H1 (cell line): ENCODE results near the gene BEAN1. TPM values are rescaled to one million over a fixed set of nuclear protein-coding genes. Genes with fewer than 3 reads are reported as not detected.

ENCODE experiments used
- BCL11A ChIP-seq, 2 experiments: IDR thresholded peaks; one replicate each; pipeline ENCODE4 v1.6.1; 2011; ENCODE audit warnings: low read depth in 2 of 2, low read length in 2 of 2, mild to moderate bottlenecking in 2 of 2
- CEBPB ChIP-seq: IDR thresholded peaks from 2 replicates; pipeline ENCODE4 v1.6.1; 2012; ENCODE audit warnings: low read depth, low read length
- EGR1 ChIP-seq: IDR thresholded peaks from 2 replicates; pipeline ENCODE4 v1.6.1; 2011; ENCODE audit warnings: low read depth, low read length, borderline replicate concordance
- GTF2F1 ChIP-seq: IDR thresholded peaks from 2 replicates; pipeline ENCODE4 v1.6.1; 2012; ENCODE audit warnings: low read depth, low read length, improper control_type of control experiment, borderline replicate concordance
- HDAC2 ChIP-seq, 2 experiments: fragments of 300-600 bp in 1 of 2; sonication (generic) in 1 of 2; IDR thresholded peaks; 2 replicates each; pipeline ENCODE4 v1.6.1; 2011 to 2012; ENCODE audit warnings: low read depth in 2 of 2, low read length in 2 of 2, mild to moderate bottlenecking in 2 of 2, moderate library complexity in 2 of 2, borderline replicate concordance in 1 of 2, inconsistent platforms in 1 of 2
- KDM5A ChIP-seq: fragments of 200-600 bp; IDR thresholded peaks from 2 replicates; pipeline ENCODE4 v1.7.1; 2012; ENCODE audit warnings: mild to moderate bottlenecking, low read length, inconsistent platforms, mixed read lengths
- PHF8 ChIP-seq: fragments of 200-600 bp; sonication (generic); conservative IDR thresholded peaks from 2 replicates; pipeline ENCODE4 v1.7.1; 2012; ENCODE audit warnings: low read depth, mild to moderate bottlenecking, inconsistent platforms, low read length, moderate library complexity
- RXRA ChIP-seq: IDR thresholded peaks from 2 replicates; pipeline ENCODE4 v1.6.1; 2011; ENCODE audit warnings: low read depth, mild to moderate bottlenecking, low read length, moderate library complexity; ENCODE audit not compliant: insufficient read depth
- SP4 ChIP-seq: IDR thresholded peaks from 2 replicates; pipeline ENCODE4 v1.6.1; 2012; ENCODE audit warnings: low read length, inconsistent platforms
- polyA plus RNA-seq, 7 experiments: library from polyadenylated mRNA; depleted of rRNA in 3 of 7; stranded (reverse) in 5 of 7; unstranded in 2 of 7; fragments of >200 nt in 5 of 7; fragments of 200-250 nt in 2 of 7; gene quantifications; 1 replicate in 5 of 7; 2 replicates in 1 of 7; 4 replicates in 1 of 7; pipeline versions ENCODE4 v1.2.1 to v1.2.3, GENCODE V29; 2011 to 2013; ENCODE audit warnings: missing spikeins in 2 of 7, mixed read lengths in 2 of 7
- total RNA-seq: library from RNA; stranded (reverse); fragmentation: NEBNext Ultra II Directional; extraction: Animal tissue kit (Norgen Biotek cat#: 25700); gene quantifications from 2 replicates; pipeline ENCODE4 v1.2.1, GENCODE V29; 2021
- TF ChIP-seq, protein P1 (sequence below): fragments of 300-600 bp; sonication (generic); IDR thresholded peaks from 2 replicates; pipeline ENCODE4 v1.7.1; 2012; ENCODE audit warnings: low read length, moderate library complexity, mild to moderate bottlenecking, inconsistent platforms; ENCODE audit not compliant: insufficient replicate concordance
- TF ChIP-seq, protein P2 (sequence below): IDR thresholded peaks from 2 replicates; pipeline ENCODE4 v1.6.1; 2012; ENCODE audit warnings: inconsistent platforms

Gene BEAN1
- total and polyA plus RNA-seq, 2 of the 8 experiments (the other 6 are each of a cell fraction or from before 2014, with no cell fraction given) = 0.08 TPM; not detected in 1

DNA sequence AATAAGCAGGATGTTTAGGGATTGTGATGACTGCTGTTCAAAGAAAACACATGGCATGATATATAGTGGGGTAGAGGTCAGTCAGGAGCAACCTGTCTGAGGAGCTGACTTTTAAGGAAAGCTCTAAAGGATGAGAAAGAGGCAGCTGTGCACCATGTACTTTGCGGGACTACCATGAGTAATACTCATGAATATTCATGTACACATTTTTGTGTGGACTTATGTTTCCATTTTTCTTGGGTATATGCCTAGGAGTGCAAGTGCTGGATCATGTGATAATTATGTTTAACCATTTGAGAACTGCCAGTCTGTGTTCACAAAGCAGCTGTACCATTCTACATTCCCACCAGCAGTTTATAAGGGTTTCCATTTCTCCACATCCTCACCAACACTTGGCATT lies 35.8 kb downstream of the BEAN1 start (continued):
- TF ChIP-seq, protein P1, sequence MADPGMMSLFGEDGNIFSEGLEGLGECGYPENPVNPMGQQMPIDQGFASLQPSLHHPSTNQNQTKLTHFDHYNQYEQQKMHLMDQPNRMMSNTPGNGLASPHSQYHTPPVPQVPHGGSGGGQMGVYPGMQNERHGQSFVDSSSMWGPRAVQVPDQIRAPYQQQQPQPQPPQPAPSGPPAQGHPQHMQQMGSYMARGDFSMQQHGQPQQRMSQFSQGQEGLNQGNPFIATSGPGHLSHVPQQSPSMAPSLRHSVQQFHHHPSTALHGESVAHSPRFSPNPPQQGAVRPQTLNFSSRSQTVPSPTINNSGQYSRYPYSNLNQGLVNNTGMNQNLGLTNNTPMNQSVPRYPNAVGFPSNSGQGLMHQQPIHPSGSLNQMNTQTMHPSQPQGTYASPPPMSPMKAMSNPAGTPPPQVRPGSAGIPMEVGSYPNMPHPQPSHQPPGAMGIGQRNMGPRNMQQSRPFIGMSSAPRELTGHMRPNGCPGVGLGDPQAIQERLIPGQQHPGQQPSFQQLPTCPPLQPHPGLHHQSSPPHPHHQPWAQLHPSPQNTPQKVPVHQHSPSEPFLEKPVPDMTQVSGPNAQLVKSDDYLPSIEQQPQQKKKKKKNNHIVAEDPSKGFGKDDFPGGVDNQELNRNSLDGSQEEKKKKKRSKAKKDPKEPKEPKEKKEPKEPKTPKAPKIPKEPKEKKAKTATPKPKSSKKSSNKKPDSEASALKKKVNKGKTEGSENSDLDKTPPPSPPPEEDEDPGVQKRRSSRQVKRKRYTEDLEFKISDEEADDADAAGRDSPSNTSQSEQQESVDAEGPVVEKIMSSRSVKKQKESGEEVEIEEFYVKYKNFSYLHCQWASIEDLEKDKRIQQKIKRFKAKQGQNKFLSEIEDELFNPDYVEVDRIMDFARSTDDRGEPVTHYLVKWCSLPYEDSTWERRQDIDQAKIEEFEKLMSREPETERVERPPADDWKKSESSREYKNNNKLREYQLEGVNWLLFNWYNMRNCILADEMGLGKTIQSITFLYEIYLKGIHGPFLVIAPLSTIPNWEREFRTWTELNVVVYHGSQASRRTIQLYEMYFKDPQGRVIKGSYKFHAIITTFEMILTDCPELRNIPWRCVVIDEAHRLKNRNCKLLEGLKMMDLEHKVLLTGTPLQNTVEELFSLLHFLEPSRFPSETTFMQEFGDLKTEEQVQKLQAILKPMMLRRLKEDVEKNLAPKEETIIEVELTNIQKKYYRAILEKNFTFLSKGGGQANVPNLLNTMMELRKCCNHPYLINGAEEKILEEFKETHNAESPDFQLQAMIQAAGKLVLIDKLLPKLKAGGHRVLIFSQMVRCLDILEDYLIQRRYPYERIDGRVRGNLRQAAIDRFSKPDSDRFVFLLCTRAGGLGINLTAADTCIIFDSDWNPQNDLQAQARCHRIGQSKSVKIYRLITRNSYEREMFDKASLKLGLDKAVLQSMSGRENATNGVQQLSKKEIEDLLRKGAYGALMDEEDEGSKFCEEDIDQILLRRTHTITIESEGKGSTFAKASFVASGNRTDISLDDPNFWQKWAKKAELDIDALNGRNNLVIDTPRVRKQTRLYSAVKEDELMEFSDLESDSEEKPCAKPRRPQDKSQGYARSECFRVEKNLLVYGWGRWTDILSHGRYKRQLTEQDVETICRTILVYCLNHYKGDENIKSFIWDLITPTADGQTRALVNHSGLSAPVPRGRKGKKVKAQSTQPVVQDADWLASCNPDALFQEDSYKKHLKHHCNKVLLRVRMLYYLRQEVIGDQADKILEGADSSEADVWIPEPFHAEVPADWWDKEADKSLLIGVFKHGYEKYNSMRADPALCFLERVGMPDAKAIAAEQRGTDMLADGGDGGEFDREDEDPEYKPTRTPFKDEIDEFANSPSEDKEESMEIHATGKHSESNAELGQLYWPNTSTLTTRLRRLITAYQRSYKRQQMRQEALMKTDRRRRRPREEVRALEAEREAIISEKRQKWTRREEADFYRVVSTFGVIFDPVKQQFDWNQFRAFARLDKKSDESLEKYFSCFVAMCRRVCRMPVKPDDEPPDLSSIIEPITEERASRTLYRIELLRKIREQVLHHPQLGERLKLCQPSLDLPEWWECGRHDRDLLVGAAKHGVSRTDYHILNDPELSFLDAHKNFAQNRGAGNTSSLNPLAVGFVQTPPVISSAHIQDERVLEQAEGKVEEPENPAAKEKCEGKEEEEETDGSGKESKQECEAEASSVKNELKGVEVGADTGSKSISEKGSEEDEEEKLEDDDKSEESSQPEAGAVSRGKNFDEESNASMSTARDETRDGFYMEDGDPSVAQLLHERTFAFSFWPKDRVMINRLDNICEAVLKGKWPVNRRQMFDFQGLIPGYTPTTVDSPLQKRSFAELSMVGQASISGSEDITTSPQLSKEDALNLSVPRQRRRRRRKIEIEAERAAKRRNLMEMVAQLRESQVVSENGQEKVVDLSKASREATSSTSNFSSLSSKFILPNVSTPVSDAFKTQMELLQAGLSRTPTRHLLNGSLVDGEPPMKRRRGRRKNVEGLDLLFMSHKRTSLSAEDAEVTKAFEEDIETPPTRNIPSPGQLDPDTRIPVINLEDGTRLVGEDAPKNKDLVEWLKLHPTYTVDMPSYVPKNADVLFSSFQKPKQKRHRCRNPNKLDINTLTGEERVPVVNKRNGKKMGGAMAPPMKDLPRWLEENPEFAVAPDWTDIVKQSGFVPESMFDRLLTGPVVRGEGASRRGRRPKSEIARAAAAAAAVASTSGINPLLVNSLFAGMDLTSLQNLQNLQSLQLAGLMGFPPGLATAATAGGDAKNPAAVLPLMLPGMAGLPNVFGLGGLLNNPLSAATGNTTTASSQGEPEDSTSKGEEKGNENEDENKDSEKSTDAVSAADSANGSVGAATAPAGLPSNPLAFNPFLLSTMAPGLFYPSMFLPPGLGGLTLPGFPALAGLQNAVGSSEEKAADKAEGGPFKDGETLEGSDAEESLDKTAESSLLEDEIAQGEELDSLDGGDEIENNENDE = no peak
- TF ChIP-seq CEBPB (no peak), SP4 (no peak), RXRA (no peak), PHF8 (no peak), BCL11A (IDR thresholded peaks at IDR 0.05; ENCODE audit: low read depth in 2 of 2, low read length in 2 of 2) (no peak), KDM5A (no peak), HDAC2 (IDR thresholded peaks at IDR 0.05; ENCODE audit: borderline replicate concordance in 1 of 2, low read depth in 2 of 2, low read length in 2 of 2) (no peak), EGR1 (no peak), GTF2F1 (no peak)
- TF ChIP-seq, protein P2, sequence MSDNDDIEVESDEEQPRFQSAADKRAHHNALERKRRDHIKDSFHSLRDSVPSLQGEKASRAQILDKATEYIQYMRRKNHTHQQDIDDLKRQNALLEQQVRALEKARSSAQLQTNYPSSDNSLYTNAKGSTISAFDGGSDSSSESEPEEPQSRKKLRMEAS = no peak
